Measurements from ENCODE around the gene IL19. TPM values are rescaled to one million over a fixed set of nuclear protein-coding genes. Genes with fewer than 3 reads are reported as not detected.

The IL19 gene
- total RNA-seq, 2 experiments from 2014 or later: not detected

GRCh38 chr1:206859082-206859521 is 88.5 kb downstream of the IL19 start:
- Mint-ChIP-seq H3K4me1 (peaks cover 19% of the 10 kb centered on the region), H3K27ac (no peak overlapping the region), H3K9me3 (ENCODE audit: low read depth) (no peaks in the 10 kb centered on the region), H3K27me3 (peaks cover 9% of the 10 kb centered on the region), H3K4me3 (no peak overlapping the region), H3K36me3 (ENCODE audit: low read depth) (no peaks in the 10 kb centered on the region)
- DNase-seq (no peak), ATAC-seq (no peak)
- CTCF ChIA-PET: interaction anchor here (0.5 to 19.1 kb wide), 18 partner anchors 12 to 965 kb away, joined by 3 to 306 read pairs (median 4); partner anchors contain the start of gene FCMR
- POLR2A ChIA-PET: no interaction called here
- intact Hi-C loops (cut with DNase I, micrococcal nuclease): no loop called here

DNA sequence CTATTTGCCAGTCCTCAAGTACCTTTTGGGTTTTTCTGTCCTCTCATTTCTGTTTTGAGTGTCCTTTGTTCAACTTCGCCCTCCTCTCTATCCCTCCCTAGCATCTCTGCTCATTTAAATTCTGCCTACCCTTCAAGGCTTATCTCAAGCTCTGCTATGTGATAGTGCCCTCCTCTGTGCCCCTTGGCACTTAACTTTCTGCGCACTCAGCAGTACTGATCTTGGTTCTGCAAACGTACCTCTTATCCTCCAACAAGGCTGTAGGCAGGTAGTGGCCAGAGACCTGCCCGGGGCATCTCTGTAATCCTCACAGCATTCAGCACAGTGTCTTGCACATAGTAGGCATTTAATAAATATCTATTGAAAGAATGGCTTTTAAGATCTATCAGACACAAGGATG is 89.6 kb downstream of the IL19 start:
- intact Hi-C loops (cut with DNase I, micrococcal nuclease): no loop called here
- ChIA-PET POLR2A (no interaction called here), CTCF (interaction anchor here (0.6 to 19.1 kb wide), 14 partner anchors 12 to 294 kb away, joined by 3 to 306 read pairs (median 4); partner anchors contain the start of gene FCMR)
- Mint-ChIP-seq H3K27ac (no peak overlapping the region), H3K4me1 (peaks cover 24% of the 10 kb centered on the region), H3K36me3 (ENCODE audit: low read depth) (no peaks in the 10 kb centered on the region), H3K4me3 (no peak overlapping the region), H3K27me3 (peaks cover 9% of the 10 kb centered on the region), H3K9me3 (ENCODE audit: low read depth) (no peaks in the 10 kb centered on the region)
- DNase-seq (no peak), ATAC-seq (no peak)

GRCh38 chr1:206863266-206863665 is 92.7 kb downstream of the IL19 start:
- POLR2A ChIA-PET: no interaction called here
- DNase-seq: no peak
- no peaks in the 10 kb centered on the region for H3K36me3 Mint-ChIP-seq (ENCODE audit: low read depth)

GRCh38 chr1:206864939-206865671 is 94.5 kb downstream of the IL19 start, which contains the start of gene IL20:
TSS of gene IL20 (plus strand) at chr1:206865623. CDS start at chr1:206865853, 230 bp downstream.
- peaks cover 18% of the 10 kb centered on the region for H3K4me1 Mint-ChIP-seq
- no peaks in the 10 kb centered on the region for H3K36me3 Mint-ChIP-seq (ENCODE audit: low read depth)
- peak; percentile 95 for DNase-seq
- intact Hi-C loops (cut with DNase I, micrococcal nuclease): loop anchor here (1.0 kb wide), 4 partner anchors 46 to 117 kb away; no protein-coding TSS in a partner anchor
- H3K9me3 Mint-ChIP-seq (ENCODE audit: low read depth): no peaks in the 10 kb centered on the region
- peak; percentile 96 for ATAC-seq
- no peak within 1 kb of the TSS for H3K4me3 Mint-ChIP-seq
- H3K27me3 Mint-ChIP-seq: peaks cover 8% of the 10 kb centered on the region
- ChIA-PET POLR2A (no interaction called here), CTCF (interaction anchor here (0.7 to 19.1 kb wide), 43 partner anchors 9 to 401 kb away, joined by 3 to 306 read pairs (median 5); partner anchors contain the start of genes FCMR, IL10 and IL24)
- H3K27ac Mint-ChIP-seq: no peak within 1 kb of the TSS

More at GRCh38 chr1:206863266-206863665, 92.7 kb downstream of the IL19 start:
- peaks cover 25% of the 10 kb centered on the region for H3K4me1 Mint-ChIP-seq
- no peak overlapping the region for H3K4me3 Mint-ChIP-seq
- H3K27me3 Mint-ChIP-seq: peaks cover 9% of the 10 kb centered on the region
- CTCF ChIA-PET: interaction anchor here (0.6 to 19.1 kb wide), 8 partner anchors 11 to 119 kb away, joined by 3 to 306 read pairs (median 4); partner anchors contain the start of gene FCMR
- no peak overlapping the region for H3K27ac Mint-ChIP-seq
- intact Hi-C loops (cut with DNase I, micrococcal nuclease): no loop called here
- ATAC-seq: no peak
- H3K9me3 Mint-ChIP-seq (ENCODE audit: low read depth): no peaks in the 10 kb centered on the region

DNA sequence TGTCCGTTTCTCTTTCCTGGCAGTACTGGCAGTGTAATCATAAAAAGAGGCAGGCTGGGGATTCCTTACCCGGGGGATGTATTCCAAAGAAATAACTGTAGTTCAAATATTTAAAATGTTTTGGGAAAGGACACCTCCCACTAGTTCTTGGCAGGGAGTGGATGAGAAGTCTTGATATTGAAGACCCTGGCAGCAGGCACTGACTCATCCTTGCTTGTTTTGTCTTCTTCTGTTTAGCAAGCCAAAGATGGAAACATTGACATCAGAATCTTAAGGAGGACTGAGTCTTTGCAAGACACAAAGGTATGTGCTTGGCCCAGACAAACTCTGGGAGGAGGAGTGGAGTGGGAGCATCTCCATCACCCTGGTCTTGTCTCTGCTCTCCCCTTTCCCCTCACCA is 95.5 kb downstream of the IL19 start:
- DNase-seq (no peak), ATAC-seq (peak; percentile 40)
- CTCF ChIA-PET: interaction anchor here (1.0 to 19.1 kb wide), 13 partner anchors 9 to 151 kb away, joined by 3 to 306 read pairs (median 7); partner anchors contain the start of gene FCMR
- H3K27ac Mint-ChIP-seq: no peak overlapping the region
- peaks cover 18% of the 10 kb centered on the region for H3K4me1 Mint-ChIP-seq
- peaks cover 4% of the 10 kb centered on the region for H3K27me3 Mint-ChIP-seq
- intact Hi-C loops (cut with DNase I, micrococcal nuclease): no loop called here
- no peaks in the 10 kb centered on the region for H3K36me3 Mint-ChIP-seq (ENCODE audit: low read depth)
- no peaks in the 10 kb centered on the region for H3K9me3 Mint-ChIP-seq (ENCODE audit: low read depth)
- POLR2A ChIA-PET: no interaction called here
- no peak overlapping the region for H3K4me3 Mint-ChIP-seq

GRCh38 chr1:206867239-206867638 is 96.7 kb downstream of the IL19 start:
- no peaks in the 10 kb centered on the region for H3K9me3 Mint-ChIP-seq (ENCODE audit: low read depth)
- ChIA-PET POLR2A (interaction anchor here (0.9 kb wide), 1 partner anchor 45 kb away, joined by 3 read pairs; no protein-coding TSS in a partner anchor), CTCF (interaction anchor here (1.1 to 19.1 kb wide), 9 partner anchors 10 to 222 kb away, joined by 3 to 306 read pairs (median 3); partner anchors contain the start of gene FCMR)
- H3K27me3 Mint-ChIP-seq: no peaks in the 10 kb centered on the region
- H3K36me3 Mint-ChIP-seq (ENCODE audit: low read depth): no peaks in the 10 kb centered on the region
- DNase-seq: no peak
- intact Hi-C loops (cut with DNase I, micrococcal nuclease): no loop called here
- ATAC-seq: no peak
- H3K4me3 Mint-ChIP-seq: no peak overlapping the region
- peaks cover 18% of the 10 kb centered on the region for H3K4me1 Mint-ChIP-seq
- H3K27ac Mint-ChIP-seq: no peak overlapping the region

GRCh38 chr1:206867716-206868115 is 97.1 kb downstream of the IL19 start:
- no peak for ATAC-seq
- Mint-ChIP-seq H3K36me3 (ENCODE audit: low read depth) (no peaks in the 10 kb centered on the region), H3K27me3 (no peaks in the 10 kb centered on the region), H3K4me3 (no peak overlapping the region), H3K27ac (no peak overlapping the region), H3K4me1 (peaks cover 18% of the 10 kb centered on the region), H3K9me3 (ENCODE audit: low read depth) (no peaks in the 10 kb centered on the region)
- intact Hi-C loops (cut with DNase I, micrococcal nuclease): no loop called here
- DNase-seq: no peak
- ChIA-PET POLR2A (no interaction called here), CTCF (interaction anchor here (1.1 to 19.1 kb wide), 7 partner anchors 13 to 223 kb away, joined by 3 to 306 read pairs (median 3); partner anchors contain the start of gene FCMR)

GRCh38 chr1:206868264-206868663 is 97.7 kb downstream of the IL19 start:
- H3K27ac Mint-ChIP-seq: no peak overlapping the region
- H3K27me3 Mint-ChIP-seq: no peaks in the 10 kb centered on the region
- no peak for ATAC-seq
- POLR2A ChIA-PET: no interaction called here
- H3K4me3 Mint-ChIP-seq: no peak overlapping the region
- no peak for DNase-seq
- H3K36me3 Mint-ChIP-seq (ENCODE audit: low read depth): no peaks in the 10 kb centered on the region
- intact Hi-C loops (cut with DNase I, micrococcal nuclease): no loop called here
- H3K4me1 Mint-ChIP-seq: peaks cover 18% of the 10 kb centered on the region
- no peaks in the 10 kb centered on the region for H3K9me3 Mint-ChIP-seq (ENCODE audit: low read depth)
- CTCF ChIA-PET: interaction anchor here (0.9 to 19.1 kb wide), 5 partner anchors 9 to 223 kb away, joined by 3 to 306 read pairs (median 3); partner anchors contain the start of gene FCMR

- H3K4me1 Mint-ChIP-seq: no peaks in the 10 kb centered on the region
- DNase-seq (no peak), ATAC-seq (no peak)
- H3K4me3 Mint-ChIP-seq: no peak overlapping the region
- POLR2A ChIA-PET: no interaction called here
- no peaks in the 10 kb centered on the region for H3K27me3 Mint-ChIP-seq
- CTCF ChIA-PET: interaction anchor here (0.7 to 19.1 kb wide), 11 partner anchors 9 to 1539 kb away, joined by 3 to 306 read pairs (median 3); partner anchors contain the start of genes FCMR and IL24
- no peaks in the 10 kb centered on the region for H3K36me3 Mint-ChIP-seq (ENCODE audit: low read depth)
- H3K27ac Mint-ChIP-seq: no peak overlapping the region
- intact Hi-C loops (cut with DNase I, micrococcal nuclease): no loop called here
- peaks cover 7% of the 10 kb centered on the region for H3K9me3 Mint-ChIP-seq (ENCODE audit: low read depth)
Observed at GRCh38 chr1:206872139-206872538, 101.6 kb downstream of the IL19 start.

- ChIA-PET POLR2A (no interaction called here), CTCF (interaction anchor here (0.7 to 2.9 kb wide), 7 partner anchors 9 to 367 kb away, joined by 3 to 20 read pairs (median 6); partner anchors contain the start of genes IL20 and RASSF5)
- DNase-seq (no peak), ATAC-seq (no peak)
- Mint-ChIP-seq H3K4me3 (no peak overlapping the region), H3K36me3 (ENCODE audit: low read depth) (peaks cover 9% of the 10 kb centered on the region), H3K27me3 (no peaks in the 10 kb centered on the region), H3K4me1 (no peaks in the 10 kb centered on the region), H3K27ac (no peak overlapping the region), H3K9me3 (ENCODE audit: low read depth) (peaks cover 19% of the 10 kb centered on the region)
- intact Hi-C loops (cut with DNase I, micrococcal nuclease): no loop called here
Observed at GRCh38 chr1:206873603-206874188, 103.1 kb downstream of the IL19 start.

- no peak overlapping the region for H3K4me3 Mint-ChIP-seq
- no peak for ATAC-seq
- H3K27ac Mint-ChIP-seq: no peak overlapping the region
- ChIA-PET POLR2A (no interaction called here), CTCF (no interaction called here)
- intact Hi-C loops (cut with DNase I, micrococcal nuclease): no loop called here
- H3K27me3 Mint-ChIP-seq: no peaks in the 10 kb centered on the region
- H3K4me1 Mint-ChIP-seq: peaks cover 10% of the 10 kb centered on the region
- H3K36me3 Mint-ChIP-seq (ENCODE audit: low read depth): peaks cover 13% of the 10 kb centered on the region
- DNase-seq: no peak
- peaks cover 25% of the 10 kb centered on the region for H3K9me3 Mint-ChIP-seq (ENCODE audit: low read depth)
Observed at GRCh38 chr1:206875752-206876377, 105.3 kb downstream of the IL19 start.

All from activated CD4-positive, alpha-beta T cell treated with anti-CD3 and anti-CD28 coated beads for 36 hours (primary cell).